Endothelial cell of umbilical vein (primary cell): Measurements from ENCODE around the gene MPL. TPM values are rescaled to one million over a fixed set of nuclear protein-coding genes. Genes with fewer than 3 reads are reported as not detected.

Experiments
- BruUV-seq: library from RNA; stranded (reverse); fragments of 400-500 nt; replicated peaks from 2 replicates; lab custom pipeline; 2021; lab: Mats Ljungman, UMichigan
- CTCF ChIA-PET: fragments of 300-600, 350-600 bp; sonication (Branson Sonifier 250); formaldehyde crosslinking; loops from one replicate; lab custom pipeline; 2021; ENCODE audit warnings: antibody characterized with exemption, inconsistent platforms; lab: Charles Lee
- POLR2A ChIA-PET: fragments of 300-600, 350-600 bp; sonication (Branson Sonifier 250); formaldehyde crosslinking; loops from one replicate; lab custom pipeline; 2021; ENCODE audit warnings: antibody characterized with exemption, inconsistent platforms; lab: Charles Lee
- DNase-seq: peaks from one replicate; pipeline ENCODE4 v3.0.0-alpha.2; 2011; ENCODE audit warnings: low read depth, low spot score
- FAIRE-seq: peaks from 2 replicates; lab custom pipeline; 2011; peaks lifted over from hg19 to GRCh38; lab: Jason Lieb, UNC
- H2AFZ ChIP-seq: 2 replicates; pipeline ENCODE4 v1.6.0; 2012; ENCODE audit warnings: low read depth, low read length, control low read depth, inconsistent platforms
- H3K27ac ChIP-seq: 2 replicates; pipeline ENCODE4 v1.5.1; 2011; ENCODE audit warnings: low read depth, mild to moderate bottlenecking, control low read depth, low read length, moderate library complexity; ENCODE audit not compliant: insufficient read depth
- H3K27me3 ChIP-seq, 2 experiments: 2 replicates each; pipeline versions ENCODE4 v1.6.0 to v1.6.1; 2011; ENCODE audit warnings: low read length in 2 of 2, mixed read lengths in 1 of 2; ENCODE audit not compliant: control insufficient read depth in 2 of 2, insufficient read depth in 2 of 2
- H3K36me3 ChIP-seq, 2 experiments: 2 replicates in 1 of 2; 3 replicates in 1 of 2; pipeline ENCODE4 v1.5.1; 2011; ENCODE audit warnings: low read length in 2 of 2, mild to moderate bottlenecking in 1 of 2, moderate library complexity in 1 of 2; ENCODE audit not compliant: control insufficient read depth in 2 of 2, insufficient read depth in 2 of 2; ENCODE audit errors: extremely low read depth in 1 of 2
- H3K4me1 ChIP-seq: 3 replicates; pipeline ENCODE4 v1.5.1; 2011; ENCODE audit warnings: mild to moderate bottlenecking, low read length; ENCODE audit not compliant: control insufficient read depth, insufficient read depth; ENCODE audit errors: extremely low read depth
- H3K4me2 ChIP-seq: 2 replicates; pipeline ENCODE4 v1.6.1; 2011; ENCODE audit warnings: low read length, control low read depth, mixed read lengths; ENCODE audit not compliant: insufficient read depth
- H3K4me3 ChIP-seq, 3 experiments: fragments of 200-600 bp in 1 of 3; sonication (generic), shearing (Covaris generic) in 1 of 3; replicated peaks in 1 of 3; 2 replicates each; pipeline ENCODE4 v1.5.1; 2011 to 2016; ENCODE audit warnings: control low read depth in 3 of 3, low read length in 3 of 3, mild to moderate bottlenecking in 2 of 3, inconsistent platforms in 1 of 3, low read depth in 1 of 3, moderate library complexity in 1 of 3; ENCODE audit not compliant: insufficient read depth in 1 of 3
- H3K79me2 ChIP-seq: 2 replicates; pipeline ENCODE4 v1.6.0; 2012; ENCODE audit warnings: low read length, inconsistent platforms; ENCODE audit not compliant: control insufficient read depth, insufficient read depth
- H3K9ac ChIP-seq: replicated peaks from 2 replicates; pipeline ENCODE3; 2011; ENCODE audit warnings: low read length, control low read depth; ENCODE audit not compliant: insufficient read depth; ENCODE audit errors: extremely low read depth
- H3K9me1 ChIP-seq: replicated peaks from 3 replicates; pipeline ENCODE4 v1.6.0; 2011; ENCODE audit warnings: mild to moderate bottlenecking, low read length; ENCODE audit not compliant: control insufficient read depth, insufficient read depth; ENCODE audit errors: extremely low read depth
- H3K9me3 ChIP-seq: replicated peaks from 2 replicates; pipeline ENCODE4 v1.5.1; 2012; ENCODE audit warnings: low read length, inconsistent platforms; ENCODE audit not compliant: control insufficient read depth, insufficient read depth
- H4K20me1 ChIP-seq: replicated peaks from 2 replicates; pipeline ENCODE3; 2011; ENCODE audit warnings: mild to moderate bottlenecking, low read length; ENCODE audit not compliant: control insufficient read depth, insufficient read depth; ENCODE audit errors: extremely low read depth
- CTCF ChIP-seq, 2 donors: IDR thresholded peaks; 1 replicate in 1 of 2; 2 replicates in 1 of 2; pipeline ENCODE4 v1.5.1; 2011; ENCODE audit warnings: low read length in 2 of 2, mild to moderate bottlenecking in 2 of 2, moderate library complexity in 2 of 2, control low read depth in 1 of 2, inconsistent platforms in 1 of 2, low read depth in 1 of 2; ENCODE audit not compliant: insufficient read depth in 1 of 2; ENCODE audit errors: extremely low read depth in 1 of 2
- FOS ChIP-seq: IDR thresholded peaks from 2 replicates; pipeline ENCODE4 v1.6.1; 2011; ENCODE audit warnings: mild to moderate bottlenecking, low read length, moderate library complexity, borderline replicate concordance; ENCODE audit not compliant: insufficient read depth
- JUN ChIP-seq: IDR thresholded peaks from 2 replicates; pipeline ENCODE4 v1.6.1; 2011; ENCODE audit warnings: borderline replicate concordance, low read depth; ENCODE audit not compliant: insufficient read length, insufficient read depth
- POLR2AphosphoS5 ChIP-seq: IDR thresholded peaks from 2 replicates; pipeline ENCODE4 v1.6.1; 2012; ENCODE audit warnings: low read depth, mild to moderate bottlenecking, control low read depth, low read length, moderate library complexity; ENCODE audit not compliant: insufficient read depth
- dilution Hi-C: fragments of 300-500 bp; cut with MboI; formaldehyde crosslinking; loops from one replicate; pipeline ENCODE4 v1.15.0; 2019; ENCODE audit warnings: low sequenced_read_pairs; ENCODE audit not compliant: extremely low pct_ligation_motif_present
- intact Hi-C: fragments of 100-400 bp; cut with micrococcal nuclease; formaldehyde crosslinking; loops from one replicate; pipeline ENCODE4 v1.10.0; 2022
- polyA plus RNA-seq, 4 experiments: library from polyadenylated mRNA; depleted of rRNA in 3 of 4; stranded (reverse) in 3 of 4; unstranded in 1 of 4; fragments of >200 nt; gene quantifications; 2 replicates each; pipeline versions ENCODE4 v1.2.1 to v1.2.3, GENCODE V29; 2011 to 2012; ENCODE audit warnings: missing spikeins in 1 of 4
- total RNA-seq: library from RNA; stranded (reverse); gene quantifications from 2 replicates; pipeline ENCODE4 v1.2.3, GENCODE V29; 2021

The MPL gene
- total and polyA plus RNA-seq, 2 donors (not counting 3 experiments of a cell fraction or from before 2014, with no cell fraction given) = 0.14 to 0.24 TPM

GRCh38 chr1:43304314-43304681 is 33.3 kb upstream of the MPL start:
- CTCF ChIA-PET = interaction anchor here (0.7 to 3.3 kb wide), 7 partner anchors 10 to 133 kb away, joined by 4 to 32 read pairs (median 4); partner anchors contain the start of genes CFAP57 and EBNA1BP2
- Histone ChIP-seq H3K79me2 (peaks cover 76% of the 10 kb centered on the region), H3K9me3 (no peaks in the 10 kb centered on the region), H2AFZ (no peak overlapping the region), H3K9me1 (no peaks in the 10 kb centered on the region), H3K9ac (peak overlapping the region; percentile 12), H4K20me1 (no peaks in the 10 kb centered on the region), H3K4me3 (peak overlapping the region in 2 of 3 experiments; percentile 76 to 96), H3K27ac (peak overlapping the region; percentile 15), H3K27me3 (no peaks in the 10 kb centered on the region), H3K36me3 (peaks cover 24 to 45% of the 10 kb centered on the region in 2 experiments), H3K4me2 (peak overlapping the region; percentile 98), H3K4me1 (peaks cover 37% of the 10 kb centered on the region)
- dilution Hi-C loops = no loop called here
- intact Hi-C loops = loop anchor here (5.0 kb wide), 1 partner anchor 168 kb away; no protein-coding TSS in a partner anchor
- POLR2A ChIA-PET = interaction anchor here (0.9 to 2.2 kb wide), 2 partner anchors 8 to 9 kb away, joined by 3 to 15 read pairs; no protein-coding TSS in a partner anchor
- TF ChIP-seq CTCF (IDR thresholded peaks at IDR 0.05; ENCODE audit: extremely low read depth in 1 of 2, insufficient read depth in 1 of 2, low read depth in 1 of 2, low read length in 2 of 2) (peak in 1 of 2 donors; percentile 12), JUN (no peak)
- BruUV-seq = no TSS peak
- DNase-seq (peak; percentile 69), FAIRE-seq (no peak)

GRCh38 chr1:43304771-43305300 is 32.8 kb upstream of the MPL start:
- dilution Hi-C loops = no loop called here
- ChIA-PET POLR2A (interaction anchor here (2.2 kb wide), 1 partner anchor 10 kb away, joined by 15 read pairs; no protein-coding TSS in a partner anchor), CTCF (interaction anchor here (1.5 to 3.3 kb wide), 3 partner anchors 10 to 67 kb away, joined by 4 to 32 read pairs (median 8); no protein-coding TSS in a partner anchor)
- DNase-seq = no peak
- no TSS peak for BruUV-seq
- Histone ChIP-seq H3K9ac (no peak overlapping the region), H3K9me3 (no peaks in the 10 kb centered on the region), H3K4me3 (peak overlapping the region in 2 of 3 experiments; percentile 76 to 96), H4K20me1 (no peaks in the 10 kb centered on the region), H3K27ac (no peak overlapping the region), H3K27me3 (no peaks in the 10 kb centered on the region), H3K79me2 (peaks cover 76% of the 10 kb centered on the region), H2AFZ (no peak overlapping the region), H3K4me1 (peaks cover 33% of the 10 kb centered on the region), H3K9me1 (no peaks in the 10 kb centered on the region), H3K4me2 (peak overlapping the region; percentile 98), H3K36me3 (peaks cover 29 to 51% of the 10 kb centered on the region in 2 experiments)
- no peak for FAIRE-seq
- TF ChIP-seq POLR2AphosphoS5 (peak; percentile 14), FOS (no peak)
- intact Hi-C loops = loop anchor here (5.0 kb wide), 1 partner anchor 167 kb away; no protein-coding TSS in a partner anchor
